AG09319 (cell line): Measurements from ENCODE around the gene EGFR.

Source experiments
- DNase-seq: peaks from one replicate; pipeline ENCODE4 v3.0.0-alpha.2; 2010; ENCODE audit warnings: low read depth; ENCODE audit errors: extremely low read depth
- CTCF ChIP-seq: IDR thresholded peaks from 2 replicates; pipeline ENCODE4 v1.5.1; 2011; ENCODE audit warnings: low read depth, mild to moderate bottlenecking, inconsistent platforms, low read length, moderate library complexity

EGFR gene

GRCh38 chr7:55036950-55037736 lies 18.3 kb downstream of the EGFR start:
- DNase-seq: no peak
- TF ChIP-seq CTCF: no peak

- no peak for DNase-seq
- TF ChIP-seq CTCF: no peak
Measured at GRCh38 chr7:55043691-55044370, 25.0 kb downstream of the EGFR start.

GRCh38 chr7:55044371-55044717 lies 25.5 kb downstream of the EGFR start:
- DNase-seq: no peak
- TF ChIP-seq CTCF: no peak

- no peak for TF ChIP-seq CTCF
- DNase-seq: no peak
Measured at GRCh38 chr7:55044791-55045190, 26.0 kb downstream of the EGFR start.

- no peak for TF ChIP-seq CTCF
- DNase-seq: no peak
Measured at GRCh38 chr7:55046582-55047342, 27.9 kb downstream of the EGFR start.

GRCh38 chr7:55048221-55048859 lies 29.5 kb downstream of the EGFR start:
- TF ChIP-seq CTCF: no peak
- DNase-seq: no peak

GRCh38 chr7:55050281-55050680 lies 31.5 kb downstream of the EGFR start:
- peak; percentile 3 for TF ChIP-seq CTCF
- DNase-seq: no peak
